Measurements from ENCODE around the gene ABCC5.

Gene ABCC5

DNA sequence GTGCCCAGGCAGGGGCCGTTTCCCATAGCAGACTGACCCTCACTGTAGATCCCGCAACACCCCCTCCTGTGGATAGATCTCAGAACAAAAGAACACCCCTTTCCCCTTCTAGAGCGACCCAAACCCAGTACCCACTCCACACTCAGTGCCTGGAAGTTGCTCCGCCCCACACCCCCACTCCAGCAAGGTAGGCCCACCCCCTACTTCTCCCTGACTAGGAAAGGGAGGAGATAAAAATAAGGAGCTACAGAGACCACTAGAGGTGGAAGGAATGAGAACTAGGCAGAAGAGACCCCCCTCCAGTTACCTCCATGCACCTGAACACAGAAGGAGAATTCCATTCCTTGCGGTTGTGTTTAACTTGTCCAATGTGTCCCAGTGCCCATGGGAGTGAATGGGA, 102.8 kb downstream of the ABCC5 start:
- TF ChIP-seq, protein P1, sequence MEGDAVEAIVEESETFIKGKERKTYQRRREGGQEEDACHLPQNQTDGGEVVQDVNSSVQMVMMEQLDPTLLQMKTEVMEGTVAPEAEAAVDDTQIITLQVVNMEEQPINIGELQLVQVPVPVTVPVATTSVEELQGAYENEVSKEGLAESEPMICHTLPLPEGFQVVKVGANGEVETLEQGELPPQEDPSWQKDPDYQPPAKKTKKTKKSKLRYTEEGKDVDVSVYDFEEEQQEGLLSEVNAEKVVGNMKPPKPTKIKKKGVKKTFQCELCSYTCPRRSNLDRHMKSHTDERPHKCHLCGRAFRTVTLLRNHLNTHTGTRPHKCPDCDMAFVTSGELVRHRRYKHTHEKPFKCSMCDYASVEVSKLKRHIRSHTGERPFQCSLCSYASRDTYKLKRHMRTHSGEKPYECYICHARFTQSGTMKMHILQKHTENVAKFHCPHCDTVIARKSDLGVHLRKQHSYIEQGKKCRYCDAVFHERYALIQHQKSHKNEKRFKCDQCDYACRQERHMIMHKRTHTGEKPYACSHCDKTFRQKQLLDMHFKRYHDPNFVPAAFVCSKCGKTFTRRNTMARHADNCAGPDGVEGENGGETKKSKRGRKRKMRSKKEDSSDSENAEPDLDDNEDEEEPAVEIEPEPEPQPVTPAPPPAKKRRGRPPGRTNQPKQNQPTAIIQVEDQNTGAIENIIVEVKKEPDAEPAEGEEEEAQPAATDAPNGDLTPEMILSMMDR (IDR thresholded peaks at IDR 0.05; ENCODE audit: insufficient read depth, low read depth, low read length, missing control alignments), result no peak
- peak overlapping the region; percentile 21 for H3K4me3 ChIP-seq (ENCODE audit: low read depth, low read length)
- no peak for DNase-seq (ENCODE audit: low read depth)

DNA sequence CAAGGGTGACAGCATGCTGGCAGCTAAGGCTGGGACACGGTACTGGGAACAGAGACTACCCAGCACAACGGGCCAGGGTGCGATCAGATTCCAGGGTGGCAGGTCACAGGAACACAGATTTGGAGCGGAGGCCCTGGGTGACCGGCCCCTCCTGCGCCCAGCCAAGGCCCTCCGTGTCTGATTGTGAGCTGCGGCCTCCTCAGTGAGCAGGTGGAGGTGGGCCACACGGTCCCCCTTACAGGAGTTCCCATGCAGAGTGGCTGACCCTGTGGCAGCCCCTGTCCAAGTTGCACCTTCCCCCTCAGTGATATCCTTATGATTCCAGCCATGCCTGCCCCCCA, 104.1 kb downstream of the ABCC5 start:
- TF ChIP-seq, protein P1 (IDR thresholded peaks at IDR 0.05; ENCODE audit: insufficient read depth, low read depth, low read length, missing control alignments), result no peak
- no peak overlapping the region for H3K4me3 ChIP-seq (ENCODE audit: low read depth, low read length)

DNA sequence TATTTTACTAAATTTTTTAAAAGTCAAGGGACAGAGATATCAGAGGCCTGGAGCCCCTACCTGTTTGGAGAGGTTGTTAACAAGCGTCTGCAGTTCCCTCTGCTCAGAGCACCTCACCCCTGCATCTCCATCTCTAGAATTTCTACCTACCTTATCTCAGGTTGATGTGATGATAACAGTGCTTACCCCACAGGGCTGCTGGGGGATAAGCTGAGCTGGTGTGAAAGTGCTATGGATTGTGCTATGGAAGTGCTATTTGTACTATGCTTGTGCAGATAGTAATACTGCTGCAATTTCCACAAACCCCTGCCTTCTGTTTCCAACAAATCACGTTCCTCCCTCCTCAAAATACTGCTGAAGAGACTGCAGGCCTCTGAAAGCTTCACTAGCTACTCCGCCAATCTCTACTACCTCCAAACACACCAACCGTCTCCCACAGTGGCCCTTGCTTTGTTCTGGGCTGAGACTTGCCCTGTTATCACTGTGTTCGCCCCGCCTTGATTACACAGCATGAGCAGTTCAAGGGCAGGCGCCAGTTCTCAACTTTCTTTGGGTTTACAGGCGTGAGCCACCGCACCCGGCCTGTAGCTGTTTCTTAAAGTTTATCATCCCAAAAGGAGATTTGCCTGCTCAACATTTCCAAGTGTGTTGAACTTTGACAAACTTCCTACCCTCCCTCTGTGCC, 104.6 kb downstream of the ABCC5 start:
- TF ChIP-seq, protein P1 (IDR thresholded peaks at IDR 0.05; ENCODE audit: insufficient read depth, low read depth, low read length, missing control alignments), result no peak
- no peak overlapping the region for H3K4me3 ChIP-seq (ENCODE audit: low read depth, low read length)
- no peak for DNase-seq (ENCODE audit: low read depth)

More for the DNA sequence above, 104.1 kb downstream of the ABCC5 start:
- DNase-seq (ENCODE audit: low read depth), result no peak

DNA sequence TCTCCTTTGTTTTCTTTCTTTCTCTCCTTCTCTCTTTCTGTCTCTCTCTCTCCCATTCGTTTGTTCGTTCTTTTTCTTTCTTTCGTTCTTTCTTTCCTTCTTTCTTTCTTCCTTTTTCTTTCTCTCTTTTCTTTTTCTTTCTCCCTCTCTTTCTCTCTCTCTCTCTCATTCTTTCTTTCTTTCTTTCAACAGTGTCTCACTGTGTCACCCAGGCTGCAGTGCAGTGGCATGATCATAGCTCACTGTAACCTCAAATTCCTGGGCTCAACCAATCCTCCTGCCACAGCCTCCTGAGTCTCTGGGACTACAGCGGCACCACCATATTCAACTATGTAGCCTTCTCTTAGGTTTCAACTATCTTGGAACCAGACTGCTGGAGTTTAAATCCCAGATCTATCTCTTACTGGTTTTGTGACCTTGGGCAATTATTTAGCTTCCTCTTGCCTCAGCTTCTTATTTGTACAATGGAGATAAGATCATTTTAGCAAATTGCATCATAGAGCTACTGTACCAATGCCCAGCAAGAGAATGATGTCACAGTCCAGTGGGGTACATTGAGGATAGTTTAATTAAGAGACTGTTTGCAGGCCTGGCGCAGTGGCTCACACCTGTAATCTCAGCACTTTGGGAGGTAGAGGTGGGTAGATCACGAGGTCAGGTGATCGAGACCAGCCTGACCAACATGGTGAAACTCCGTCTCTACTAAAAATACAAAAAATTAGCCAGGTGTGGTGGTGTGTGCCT, 105.7 kb downstream of the ABCC5 start:
- DNase-seq (ENCODE audit: low read depth), result no peak
- H3K4me3 ChIP-seq (ENCODE audit: low read depth, low read length), result no peak overlapping the region
- TF ChIP-seq, protein P1 (IDR thresholded peaks at IDR 0.05; ENCODE audit: insufficient read depth, low read depth, low read length, missing control alignments), result no peak

DNA sequence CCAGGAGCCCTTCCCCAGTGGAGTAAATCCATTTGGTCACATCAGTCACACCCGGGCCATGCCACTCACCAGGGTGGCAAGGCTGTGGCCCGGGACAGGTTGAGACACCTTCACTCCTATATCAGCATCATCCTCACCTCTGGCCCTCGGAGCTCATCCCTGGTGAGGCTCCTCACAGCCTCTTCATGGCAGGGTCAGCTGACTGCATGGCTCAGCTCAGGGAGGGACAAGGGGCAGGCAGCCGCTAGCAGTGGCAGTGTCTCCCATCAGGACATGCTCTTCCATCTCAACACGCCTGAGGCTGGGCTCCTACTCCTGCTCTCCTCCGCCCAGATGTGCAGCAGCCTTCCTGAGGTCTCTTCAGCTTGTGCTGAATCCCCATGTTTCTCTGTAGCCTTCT, 106.6 kb downstream of the ABCC5 start:
- TF ChIP-seq, protein P1 (IDR thresholded peaks at IDR 0.05; ENCODE audit: insufficient read depth, low read depth, low read length, missing control alignments), result no peak
- no peak for DNase-seq (ENCODE audit: low read depth)
- no peak overlapping the region for H3K4me3 ChIP-seq (ENCODE audit: low read depth, low read length)

DNA sequence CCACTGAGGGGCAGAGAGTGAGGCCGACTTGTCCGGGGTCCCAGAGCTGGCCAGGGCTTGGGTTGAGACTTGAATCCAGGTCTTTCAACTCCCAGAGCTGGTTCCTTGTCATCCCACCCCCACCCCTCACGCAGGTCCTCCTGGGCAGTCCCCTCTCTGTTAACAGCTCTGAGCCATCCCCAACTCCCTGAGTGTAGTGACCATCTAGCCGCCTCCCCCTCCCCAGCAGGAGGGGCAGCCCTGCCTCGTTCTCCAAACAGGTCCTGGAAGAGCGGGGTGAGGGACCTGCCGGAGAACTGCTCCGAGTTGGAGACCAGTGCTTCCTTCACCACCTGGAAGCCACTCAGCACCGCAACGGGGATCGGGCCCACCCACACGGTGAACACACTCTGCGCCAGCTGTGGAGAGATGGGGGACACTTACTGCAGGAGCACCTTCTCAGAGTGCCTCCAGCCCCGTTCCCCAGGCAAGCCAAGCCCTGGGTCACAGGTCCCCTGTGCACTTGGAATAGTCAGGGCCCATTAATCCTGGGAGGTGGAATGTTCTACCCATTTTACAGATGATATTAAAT, 108.6 kb downstream of the ABCC5 start:
- no peak overlapping the region for H3K4me3 ChIP-seq (ENCODE audit: low read depth, low read length)
- TF ChIP-seq, protein P1 (IDR thresholded peaks at IDR 0.05; ENCODE audit: insufficient read depth, low read depth, low read length, missing control alignments), result no peak
- DNase-seq (ENCODE audit: low read depth), result no peak
